HG02943 (cell line): ENCODE measurements around the gene AP4B1.

Source experiments
- ATAC-seq: cut with Tn5 transposase; IDR thresholded peaks from one replicate; pipeline ENCODE4 v1.9.1; 2021; ENCODE audit warnings: mild to moderate bottlenecking, low read depth, moderate library complexity; ENCODE audit not compliant: unreplicated experiment

Gene AP4B1

GRCh38 chr1:113898241-113898814 is 6.3 kb downstream of the AP4B1 start:
- no peak for ATAC-seq

GRCh38 chr1:113895961-113896360 is 8.6 kb downstream of the AP4B1 start:
- ATAC-seq: no peak

GRCh38 chr1:113895098-113895497 is 9.5 kb downstream of the AP4B1 start:
- no peak for ATAC-seq

GRCh38 chr1:113893267-113893666 is 11.3 kb downstream of the AP4B1 start:
- ATAC-seq: no peak

GRCh38 chr1:113891631-113892220 is 12.9 kb downstream of the AP4B1 start:
- no peak for ATAC-seq

GRCh38 chr1:113890816-113891215 is 13.8 kb downstream of the AP4B1 start:
- no peak for ATAC-seq

GRCh38 chr1:113887402-113888175 is 17.0 kb downstream of the AP4B1 start, which contains the start of gene BCL2L15:
TSS of gene BCL2L15 (minus strand) at chr1:113887581. CDS start at chr1:113887375, 206 bp downstream.
- ATAC-seq: no peak

- ATAC-seq: no peak
These were observed 17.9 kb downstream of the AP4B1 start for GRCh38 chr1:113886417-113887401.

GRCh38 chr1:113881661-113882060 is 22.9 kb downstream of the AP4B1 start:
- no peak for ATAC-seq

GRCh38 chr1:113879739-113880038 is 24.9 kb downstream of the AP4B1 start:
- no peak for ATAC-seq

- no peak for ATAC-seq
These were observed 28.4 kb downstream of the AP4B1 start for GRCh38 chr1:113876176-113876575.

GRCh38 chr1:113875714-113876113 is 28.9 kb downstream of the AP4B1 start:
- peak; percentile 48 for ATAC-seq

- no peak for ATAC-seq
These were observed 30.4 kb downstream of the AP4B1 start for GRCh38 chr1:113874012-113874879.

GRCh38 chr1:113872219-113872935 is 32.2 kb downstream of the AP4B1 start:
- ATAC-seq: no peak

- peak; percentile 81 for ATAC-seq
These were observed 32.9 kb downstream of the AP4B1 start, which contains the start of gene PTPN22 for GRCh38 chr1:113871597-113872113. TSS of gene PTPN22 (minus strand) at chr1:113871712.

- ATAC-seq: no peak
These were observed 33.8 kb downstream of the AP4B1 start for GRCh38 chr1:113870778-113871177.

- no peak for ATAC-seq
These were observed 36.1 kb downstream of the AP4B1 start for GRCh38 chr1:113868387-113869083.

GRCh38 chr1:113861641-113862040 is 43.0 kb downstream of the AP4B1 start:
- no peak for ATAC-seq
